Measurements from ENCODE around the gene CD81. TPM values are rescaled to one million over a fixed set of nuclear protein-coding genes. Genes with fewer than 3 reads are reported as not detected.

Gene CD81
- total RNA-seq, 6 donors from 2014 or later: 398 to 1,053 (median 787) TPM

DNA sequence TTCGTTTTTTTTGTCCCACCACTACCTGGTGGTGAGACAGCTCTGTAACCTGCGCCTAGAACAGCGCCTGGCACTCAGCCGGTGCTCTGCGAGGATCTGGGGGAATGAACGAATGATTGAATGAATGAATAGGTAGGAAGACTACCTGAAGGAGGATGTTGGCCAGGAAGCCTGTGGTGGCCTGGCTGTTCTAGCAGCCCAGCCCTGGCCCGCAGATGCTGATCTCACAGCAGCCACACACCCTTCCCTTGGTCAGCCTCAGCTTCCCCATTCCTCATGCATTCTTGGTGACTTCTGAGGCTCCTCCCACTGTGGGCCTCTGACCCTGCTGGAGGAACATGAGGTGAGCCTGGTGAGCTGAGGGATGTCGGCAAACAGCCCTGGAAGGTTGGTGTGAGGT lies 63.5 kb downstream of the CD81 start:
- H3K9me3 ChIP-seq: no peaks in the 10 kb centered on the region
- no peak overlapping the region for H3K27ac ChIP-seq
- no peaks in the 10 kb centered on the region for H3K36me3 ChIP-seq
- ATAC-seq (ENCODE audit: low FRiP score in 2 of 2): peak; percentile 3 to 16
- H3K4me1 ChIP-seq: peaks cover 0 to 19% (median 6%) of the 10 kb centered on the region in 4 donors
- H3K27me3 ChIP-seq: no peaks in the 10 kb centered on the region
- 72 to 83% methylated on average over 7 to 8 of the region's 8 CpGs for WGBS, 2 donors
- no peak overlapping the region for H3K4me3 ChIP-seq
- TF ChIP-seq POLR2AphosphoS5 (IDR thresholded peaks at IDR 0.05) (no peak), POLR2A (IDR thresholded peaks at IDR 0.05) (no peak), EP300 (IDR thresholded peaks at IDR 0.05) (no peak)
- TF ChIP-seq, protein P1, sequence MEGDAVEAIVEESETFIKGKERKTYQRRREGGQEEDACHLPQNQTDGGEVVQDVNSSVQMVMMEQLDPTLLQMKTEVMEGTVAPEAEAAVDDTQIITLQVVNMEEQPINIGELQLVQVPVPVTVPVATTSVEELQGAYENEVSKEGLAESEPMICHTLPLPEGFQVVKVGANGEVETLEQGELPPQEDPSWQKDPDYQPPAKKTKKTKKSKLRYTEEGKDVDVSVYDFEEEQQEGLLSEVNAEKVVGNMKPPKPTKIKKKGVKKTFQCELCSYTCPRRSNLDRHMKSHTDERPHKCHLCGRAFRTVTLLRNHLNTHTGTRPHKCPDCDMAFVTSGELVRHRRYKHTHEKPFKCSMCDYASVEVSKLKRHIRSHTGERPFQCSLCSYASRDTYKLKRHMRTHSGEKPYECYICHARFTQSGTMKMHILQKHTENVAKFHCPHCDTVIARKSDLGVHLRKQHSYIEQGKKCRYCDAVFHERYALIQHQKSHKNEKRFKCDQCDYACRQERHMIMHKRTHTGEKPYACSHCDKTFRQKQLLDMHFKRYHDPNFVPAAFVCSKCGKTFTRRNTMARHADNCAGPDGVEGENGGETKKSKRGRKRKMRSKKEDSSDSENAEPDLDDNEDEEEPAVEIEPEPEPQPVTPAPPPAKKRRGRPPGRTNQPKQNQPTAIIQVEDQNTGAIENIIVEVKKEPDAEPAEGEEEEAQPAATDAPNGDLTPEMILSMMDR (IDR thresholded peaks at IDR 0.05): no peak
- DNase-seq: no peak

DNA sequence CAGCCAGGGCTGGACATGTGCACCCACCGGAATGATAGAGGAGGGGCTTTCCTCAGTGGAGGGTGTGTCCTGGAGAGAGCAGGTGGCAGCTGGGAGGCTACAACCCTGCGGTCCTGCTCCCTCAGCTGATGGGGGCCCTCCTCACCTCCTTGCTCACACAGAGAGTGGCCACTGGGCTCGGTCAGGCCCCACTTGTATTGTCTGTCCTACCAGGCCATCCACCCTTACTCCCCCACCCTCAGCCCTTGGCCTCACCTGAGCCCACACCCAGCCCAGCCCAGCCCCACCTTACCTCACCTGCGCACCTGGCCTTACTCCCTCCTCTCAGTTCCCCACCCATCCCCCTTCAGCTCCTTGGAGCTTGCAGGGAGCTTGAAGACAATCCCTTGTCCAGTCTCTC lies 64.1 kb downstream of the CD81 start:
- H3K36me3 ChIP-seq: no peaks in the 10 kb centered on the region
- peaks cover 4 to 24% (median 11%) of the 10 kb centered on the region in 4 donors for H3K4me1 ChIP-seq
- ATAC-seq (ENCODE audit: low FRiP score in 2 of 2) (no peak), DNase-seq (no peak)
- H3K4me3 ChIP-seq: no peak overlapping the region
- no peaks in the 10 kb centered on the region for H3K9me3 ChIP-seq
- 72 to 77% methylated on average over 4 of the region's 4 CpGs for WGBS, 2 donors
- no peak for TF ChIP-seq POLR2A (IDR thresholded peaks at IDR 0.05)
- TF ChIP-seq POLR2AphosphoS5 (IDR thresholded peaks at IDR 0.05): no peak
- no peak for TF ChIP-seq EP300 (IDR thresholded peaks at IDR 0.05)
- no peaks in the 10 kb centered on the region for H3K27me3 ChIP-seq
- H3K27ac ChIP-seq: no peak overlapping the region

DNA sequence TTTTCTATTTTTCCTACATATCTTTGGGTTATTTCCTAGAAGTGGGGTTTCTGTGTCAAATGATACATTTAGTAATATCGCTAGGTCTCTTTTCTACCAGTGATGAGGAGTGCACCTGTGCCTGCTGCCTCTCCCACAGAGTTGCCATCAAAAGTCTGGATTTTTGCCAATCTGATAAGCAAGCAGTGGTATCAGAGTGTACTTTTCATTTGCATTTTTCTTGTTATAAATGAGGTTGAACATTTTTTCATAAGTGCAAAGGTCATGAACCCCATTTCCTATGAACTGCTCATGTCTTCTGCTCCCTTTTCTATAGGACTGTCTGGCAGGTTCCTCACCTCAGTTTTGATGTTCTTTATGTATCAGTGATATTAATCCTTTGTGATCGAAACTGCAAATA lies 65.5 kb downstream of the CD81 start:
- Histone ChIP-seq H3K36me3 (no peaks in the 10 kb centered on the region), H3K27ac (no peak overlapping the region), H3K27me3 (no peaks in the 10 kb centered on the region), H3K4me1 (peaks cover 18 to 38% (median 25%) of the 10 kb centered on the region in 4 donors), H3K9me3 (no peaks in the 10 kb centered on the region), H3K4me3 (no peak overlapping the region)
- WGBS, 2 donors: 87 to 94% methylated on average over 2 of the region's 2 CpGs
- ATAC-seq (ENCODE audit: low FRiP score in 2 of 2) (no peak), DNase-seq (no peak)
- no peak for TF ChIP-seq POLR2A (IDR thresholded peaks at IDR 0.05)
- TF ChIP-seq, protein P1 (IDR thresholded peaks at IDR 0.05): no peak
- TF ChIP-seq POLR2AphosphoS5 (IDR thresholded peaks at IDR 0.05): no peak
- no peak for TF ChIP-seq EP300 (IDR thresholded peaks at IDR 0.05)

DNA sequence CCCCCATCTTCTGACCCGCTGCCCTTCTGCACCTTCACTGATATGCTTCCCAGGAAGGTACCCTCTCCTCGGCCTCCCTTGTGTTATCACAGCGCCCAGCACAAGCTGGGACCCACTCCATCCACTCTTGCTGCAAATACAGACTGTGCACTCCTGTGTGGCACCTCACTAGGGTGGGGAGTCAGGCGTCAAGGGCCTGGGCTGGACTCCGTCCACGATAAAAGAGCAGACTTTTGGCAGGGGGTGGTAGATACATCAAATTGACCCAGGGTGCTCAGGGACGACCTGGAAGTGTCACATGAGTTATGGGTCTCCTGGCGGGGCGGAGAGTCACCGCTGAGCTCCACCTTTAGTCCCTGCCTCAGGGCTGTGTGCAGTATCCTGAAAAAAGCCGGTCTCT lies 66.3 kb downstream of the CD81 start:
- Histone ChIP-seq H3K27me3 (no peaks in the 10 kb centered on the region), H3K36me3 (no peaks in the 10 kb centered on the region), H3K27ac (no peak overlapping the region), H3K4me1 (peaks cover 25 to 46% (median 31%) of the 10 kb centered on the region in 4 donors), H3K9me3 (no peaks in the 10 kb centered on the region), H3K4me3 (no peak overlapping the region)
- DNase-seq: no peak
- TF ChIP-seq EP300 (IDR thresholded peaks at IDR 0.05) (no peak), POLR2A (IDR thresholded peaks at IDR 0.05) (no peak), POLR2AphosphoS5 (IDR thresholded peaks at IDR 0.05) (no peak)
- TF ChIP-seq, protein P1 (IDR thresholded peaks at IDR 0.05): no peak
- ATAC-seq (ENCODE audit: low FRiP score in 2 of 2): no peak
- WGBS, 2 donors: 68 to 72% methylated on average over 7 to 11 of the region's 11 CpGs

DNA sequence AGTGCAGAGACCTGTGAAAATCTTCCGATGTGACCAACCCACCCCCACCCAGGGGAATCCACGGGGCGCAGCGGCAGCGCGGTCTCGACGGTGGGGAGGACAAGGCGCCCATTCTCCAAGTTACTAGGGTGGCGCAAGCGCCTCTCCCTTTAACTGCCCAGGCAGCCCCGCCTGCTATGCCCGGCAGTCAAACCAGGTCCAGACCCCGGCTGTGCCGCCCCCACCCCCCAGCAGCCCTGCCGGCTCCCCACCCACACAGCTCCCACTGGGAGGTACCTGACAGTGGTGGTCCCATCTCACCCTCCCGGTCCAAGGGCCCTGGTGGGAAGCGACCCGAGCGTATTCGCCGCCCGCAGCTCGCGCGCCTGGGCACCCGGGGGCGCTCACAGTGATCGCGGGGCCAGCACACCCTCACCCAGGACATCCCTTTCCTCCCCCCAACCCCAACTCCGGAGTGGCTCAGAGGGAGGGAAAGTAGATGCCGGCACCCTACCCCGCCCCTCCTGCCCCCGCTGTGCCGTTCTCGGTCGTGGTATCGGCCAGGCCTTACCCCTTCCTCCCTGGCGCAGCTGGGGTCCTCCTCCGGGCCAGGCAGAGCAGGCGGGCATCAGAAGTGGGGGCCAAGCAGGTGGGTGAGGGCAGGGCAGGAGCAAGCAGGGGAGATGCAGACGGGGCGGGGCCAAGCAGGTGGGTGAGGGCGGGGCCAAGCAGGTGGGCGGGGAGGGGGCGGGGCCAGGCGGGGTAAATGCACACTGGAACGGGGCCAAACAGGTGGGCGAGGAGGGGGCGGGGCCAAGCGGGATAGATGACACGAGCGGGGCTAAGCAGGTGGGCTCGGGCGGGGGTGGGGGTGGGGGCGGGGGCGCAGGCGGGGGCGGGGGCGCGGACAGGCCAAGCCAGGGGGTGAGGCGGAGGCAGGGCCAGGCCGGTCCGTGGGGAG lies 67.0 kb downstream of the CD81 start, which contains the start of gene TRPM5:
TSS of gene TRPM5 (minus strand) at position 634 of the 940 bp plus-strand sequence. CDS start 21,478 bp downstream, outside the sequence.
- H3K27ac ChIP-seq: peak within 1 kb of the TSS; percentile 1 to 87 (median 76)
- ATAC-seq (ENCODE audit: low FRiP score in 2 of 2) (peak; percentile 17 to 18), DNase-seq (peak; percentile 62 to 85)
- WGBS, 2 donors: 2 to 17% methylated on average over 8 to 42 of the region's 64 CpGs
- peak within 1 kb of the TSS; percentile 20 to 62 (median 60) for H3K4me3 ChIP-seq
- H3K36me3 ChIP-seq: no peaks in the 10 kb centered on the region
- H3K9me3 ChIP-seq: no peaks in the 10 kb centered on the region
- H3K27me3 ChIP-seq: no peaks in the 10 kb centered on the region
- H3K4me1 ChIP-seq: peaks cover 25 to 47% (median 31%) of the 10 kb centered on the region in 4 donors
- TF ChIP-seq POLR2A (IDR thresholded peaks at IDR 0.05) (no peak), POLR2AphosphoS5 (IDR thresholded peaks at IDR 0.05) (no peak), EP300 (IDR thresholded peaks at IDR 0.05) (no peak)
- TF ChIP-seq, protein P1 (IDR thresholded peaks at IDR 0.05): no peak

All from upper lobe of left lung (tissue), 6 donors.